GM12873 (cell line): Measurements from ENCODE around the gene SFSWAP.

Experiments
- CTCF ChIP-seq: IDR thresholded peaks from 2 replicates; pipeline ENCODE4 v1.5.1; 2012; ENCODE audit warnings: low read depth, mild to moderate bottlenecking, moderate library complexity, low read length, control low read depth; ENCODE audit not compliant: insufficient read depth; ENCODE audit errors: missing control alignments

SFSWAP gene

GRCh38 chr12:131783915-131784541, 73.1 kb downstream of the SFSWAP start:
- no peak for TF ChIP-seq CTCF

DNA sequence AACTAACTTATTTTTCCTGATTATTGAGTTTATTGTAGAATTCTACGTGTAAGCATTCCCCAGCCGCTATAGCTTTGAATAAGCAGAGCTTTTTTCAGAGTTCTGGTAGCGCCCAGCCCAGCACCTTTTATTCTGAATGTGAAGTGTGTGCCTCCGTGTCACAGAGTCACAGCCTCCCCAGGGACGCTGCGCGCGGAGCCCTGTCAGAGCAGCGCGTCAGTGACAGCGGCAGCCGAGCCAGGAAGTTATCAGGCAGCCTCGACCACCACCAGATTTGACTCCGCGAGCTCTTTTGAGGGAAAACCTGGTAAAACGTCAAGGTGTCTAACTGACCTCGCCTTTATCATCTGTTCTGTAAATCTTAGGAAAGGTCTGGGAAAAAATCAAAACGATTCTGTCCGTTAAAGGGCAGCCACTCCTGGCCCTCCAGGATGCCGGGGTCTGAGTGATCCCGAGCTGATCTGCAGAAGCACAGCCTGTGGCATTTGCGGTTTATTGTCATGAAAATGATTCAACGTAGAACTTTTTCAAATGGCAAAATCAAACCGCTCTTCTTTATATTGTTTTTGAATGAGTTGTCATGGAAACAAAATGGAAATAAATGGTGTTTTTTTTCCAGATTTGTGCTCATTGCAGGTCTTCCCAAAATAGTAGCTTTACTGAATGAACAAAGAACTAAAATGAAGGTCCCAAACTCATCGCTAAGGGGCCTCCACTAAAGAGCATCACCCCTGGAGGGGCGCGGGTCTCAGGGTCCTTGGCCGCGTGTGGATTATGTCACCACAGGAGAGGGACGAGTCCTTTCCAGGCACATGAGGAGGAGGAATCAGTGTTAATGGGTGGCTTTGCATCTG, 74.2 kb downstream of the SFSWAP start:
- TF ChIP-seq CTCF: no peak

GRCh38 chr12:131785763-131786330, 75.0 kb downstream of the SFSWAP start:
- TF ChIP-seq CTCF: no peak

- TF ChIP-seq CTCF: no peak
These were observed 75.4 kb downstream of the SFSWAP start for GRCh38 chr12:131786331-131786730.

DNA sequence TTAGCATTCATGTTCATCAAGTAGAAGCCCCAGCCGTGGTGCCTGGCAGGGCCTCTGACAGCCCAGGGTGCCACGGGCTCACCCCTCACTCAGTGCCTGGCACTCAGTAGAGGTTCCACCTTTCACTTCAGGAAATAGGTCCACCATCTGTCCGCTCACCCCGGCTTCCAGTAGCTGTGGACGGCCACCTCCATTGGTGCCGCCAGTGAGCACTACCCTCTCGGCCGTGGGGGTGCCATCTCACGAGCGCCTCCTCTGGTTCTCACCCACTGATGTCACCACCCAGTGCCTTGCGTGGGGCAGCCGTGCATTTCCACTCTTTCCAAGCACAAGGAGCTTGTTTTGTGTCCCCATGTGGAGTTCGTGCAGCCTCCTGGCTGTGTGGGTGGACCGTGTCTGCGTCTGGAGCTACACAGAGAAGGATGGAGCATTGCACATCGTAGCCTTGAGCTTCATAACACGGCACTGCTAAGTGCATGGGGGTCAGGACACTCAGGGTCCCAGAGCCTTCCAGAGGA, 76.3 kb downstream of the SFSWAP start:
- no peak for TF ChIP-seq CTCF

- TF ChIP-seq CTCF: no peak
These were observed 77.2 kb downstream of the SFSWAP start for GRCh38 chr12:131788070-131788469.

- no peak for TF ChIP-seq CTCF
These were observed 78.7 kb downstream of the SFSWAP start for GRCh38 chr12:131789638-131790037.
